Loucy (cell line): Measurements from ENCODE around the gene TSSC4.

Experiments
- CTCF ChIP-seq: fragments of 200-600 bp; sonication (generic); conservative IDR thresholded peaks from 2 replicates; pipeline ENCODE4 v1.5.1; 2014; ENCODE audit warnings: mild to moderate bottlenecking, antibody characterized with exemption, low read length
- EZH2phosphoT487 ChIP-seq: fragments of 200-600 bp; IDR thresholded peaks from 2 replicates; pipeline ENCODE4 v1.6.1; 2018; ENCODE audit warnings: antibody characterized with exemption, mild to moderate bottlenecking, moderate library complexity, borderline replicate concordance

GRCh38 chr11:2352420-2352819, 48.1 kb upstream of the TSSC4 start:
- TF ChIP-seq CTCF = no peak
- TF ChIP-seq EZH2phosphoT487 = no peak
